H1 (cell line): ENCODE measurements around the gene LTO1. TPM values are rescaled to one million over a fixed set of nuclear protein-coding genes. Genes with fewer than 3 reads are reported as not detected.
A peak's percentile ranks its signal among the peaks of the same experiment; 100 is the strongest.

ENCODE experiments used
- ASH2L ChIP-seq: fragments of 200-600, 300-600 bp; sonication (generic); IDR thresholded peaks from one replicate; pipeline ENCODE4 v1.7.1; 2017; ENCODE audit warnings: low read length
- CREB1 ChIP-seq: IDR thresholded peaks from 2 replicates; pipeline ENCODE4 v1.6.1; 2012; ENCODE audit warnings: inconsistent platforms
- HDAC2 ChIP-seq, 2 experiments: fragments of 300-600 bp in 1 of 2; sonication (generic) in 1 of 2; IDR thresholded peaks; 2 replicates each; pipeline ENCODE4 v1.6.1; 2011 to 2012; ENCODE audit warnings: low read depth in 2 of 2, low read length in 2 of 2, mild to moderate bottlenecking in 2 of 2, moderate library complexity in 2 of 2, borderline replicate concordance in 1 of 2, inconsistent platforms in 1 of 2
- RNF2 ChIP-seq: fragments of 200-900, 300-1000 bp; sonication (generic); IDR thresholded peaks from 2 replicates; pipeline ENCODE4 v1.7.1; 2016; ENCODE audit warnings: borderline replicate concordance, low read depth, mild to moderate bottlenecking, antibody characterized with exemption, low read length; ENCODE audit not compliant: poor library complexity, severe bottlenecking; ENCODE audit errors: missing control alignments
- SP1 ChIP-seq: IDR thresholded peaks from 2 replicates; pipeline ENCODE4 v1.6.1; 2011; ENCODE audit warnings: low read depth, low read length
- YY1 ChIP-seq: IDR thresholded peaks from 2 replicates; pipeline ENCODE4 v1.6.1; 2011; ENCODE audit warnings: low read depth, mild to moderate bottlenecking, low read length
- polyA plus RNA-seq, 7 experiments: library from polyadenylated mRNA; depleted of rRNA in 3 of 7; stranded (reverse) in 5 of 7; unstranded in 2 of 7; fragments of >200 nt in 5 of 7; fragments of 200-250 nt in 2 of 7; gene quantifications; 1 replicate in 5 of 7; 2 replicates in 1 of 7; 4 replicates in 1 of 7; pipeline versions ENCODE4 v1.2.1 to v1.2.3, GENCODE V29; 2011 to 2013; ENCODE audit warnings: missing spikeins in 2 of 7, mixed read lengths in 2 of 7
- total RNA-seq: library from RNA; stranded (reverse); fragmentation: NEBNext Ultra II Directional; extraction: Animal tissue kit (Norgen Biotek cat#: 25700); gene quantifications from 2 replicates; pipeline ENCODE4 v1.2.1, GENCODE V29; 2021
- TF ChIP-seq, protein P1 (sequence below): IDR thresholded peaks from 2 replicates; pipeline ENCODE4 v1.6.1; 2012; ENCODE audit warnings: inconsistent platforms

LTO1 gene
- total and polyA plus RNA-seq, 2 of the 8 experiments (the other 6 are each of a cell fraction or from before 2014, with no cell fraction given): 15.4 to 21.3 TPM

DNA sequence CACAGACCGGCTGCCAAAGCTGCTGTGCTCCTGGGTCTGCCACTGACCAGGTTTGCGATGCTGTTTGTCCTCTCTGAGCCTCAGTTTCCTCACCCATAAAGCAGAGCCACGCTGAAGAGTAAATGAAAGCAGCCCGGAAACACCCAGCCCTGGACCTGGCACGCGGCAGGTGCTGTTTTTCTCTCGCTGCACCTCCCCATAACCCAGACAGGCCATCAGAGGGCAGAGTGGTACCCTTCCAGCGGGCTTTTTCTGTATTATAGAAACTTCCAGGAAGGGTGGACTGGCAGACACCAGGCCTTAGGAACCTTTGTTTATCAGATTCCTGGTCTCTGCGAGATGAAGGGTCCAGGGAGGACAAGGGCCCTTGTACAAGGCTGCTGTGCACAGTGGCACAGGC is 46.6 kb upstream of the LTO1 start (continued):
- TF ChIP-seq ASH2L (no peak), YY1 (no peak), HDAC2 (IDR thresholded peaks at IDR 0.05; ENCODE audit: borderline replicate concordance in 1 of 2, low read depth in 2 of 2, low read length in 2 of 2) (no peak), RNF2 (no peak), SP1 (no peak), CREB1 (no peak)
- TF ChIP-seq, protein P1, sequence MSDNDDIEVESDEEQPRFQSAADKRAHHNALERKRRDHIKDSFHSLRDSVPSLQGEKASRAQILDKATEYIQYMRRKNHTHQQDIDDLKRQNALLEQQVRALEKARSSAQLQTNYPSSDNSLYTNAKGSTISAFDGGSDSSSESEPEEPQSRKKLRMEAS: peak; percentile 66
